ENCODE data around the gene HM13.

GRCh38 chr20:31537116-31537871, 23.1 kb downstream of the HM13 start:
- TF ChIP-seq CTCF (IDR thresholded peaks at IDR 0.05 in 2 of 3, conservative IDR thresholded peaks at IDR 0.05 in 1 of 3; ENCODE audit: borderline replicate concordance in 1 of 3, insufficient read depth in 1 of 3, low read depth in 2 of 3, low read length in 2 of 3): no peak
- TF ChIP-seq ZNF274 (IDR thresholded peaks at IDR 0.05; ENCODE audit: low read depth, low read length): no peak
- TF ChIP-seq CEBPB (IDR thresholded peaks at IDR 0.05; ENCODE audit: low read depth): no peak
- no peak for TF ChIP-seq EZH2 (IDR thresholded peaks at IDR 0.05)

Measured in HCT116 (cell line).